ENCODE measurements around the gene APOC3. TPM values are rescaled to one million over a fixed set of nuclear protein-coding genes. Genes with fewer than 3 reads are reported as not detected.
"Not testable (repeated sequence)": the region's sequence is repeated elsewhere in the genome, so short reads cannot be mapped to it uniquely, and the experiment has no call there.

The APOC3 gene
- total and polyA plus RNA-seq, 7 experiments from 2014 or later, result not detected

DNA sequence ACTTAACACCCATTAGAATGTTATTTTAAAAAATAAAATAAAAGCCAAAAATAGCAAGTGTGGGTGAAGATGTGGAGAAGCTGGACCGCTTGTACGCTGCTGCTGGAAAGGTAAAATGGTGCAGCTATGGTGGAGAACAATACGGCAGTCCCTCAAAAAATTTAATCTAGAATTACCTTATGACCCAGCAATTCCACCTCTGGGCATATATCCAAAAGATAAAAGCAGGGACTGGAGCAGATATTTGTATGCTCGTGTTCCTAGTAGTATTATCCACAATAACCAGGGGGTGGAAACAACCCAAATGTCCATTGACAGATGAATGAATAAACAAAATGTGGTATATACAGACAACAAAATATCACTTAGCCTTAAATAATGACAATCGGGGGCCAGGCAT is 31.9 kb upstream of the APOC3 start:
- no peaks in the 10 kb centered on the region for H3K36me3 Mint-ChIP-seq
- H3K27me3 Mint-ChIP-seq, result peaks cover 0 to 30% (median 3%) of the 10 kb centered on the region in 5 donors
- Histone ChIP-seq H3K4me1 (ENCODE audit: control insufficient read depth in 2 of 2, insufficient read depth in 2 of 2, low read length in 2 of 2) (no peaks in the 10 kb centered on the region), H3K4me3 (ENCODE audit: low read length) (no peak overlapping the region), H3K27ac (ENCODE audit: low read depth, low read length) (no peak overlapping the region), H3K36me3 (ENCODE audit: control insufficient read depth in 2 of 3, insufficient read depth in 3 of 3, low read length in 3 of 3) (no peaks in the 10 kb centered on the region), H3K9me3 (ENCODE audit: control insufficient read depth in 2 of 3, low read length in 3 of 3) (no peaks in the 10 kb centered on the region), H3K27me3 (ENCODE audit: control insufficient read depth in 2 of 2, insufficient read depth in 2 of 2, low read length in 2 of 2) (no peaks in the 10 kb centered on the region)
- POLR2A ChIA-PET, result no interaction called here
- H3K4me3 Mint-ChIP-seq, result no peak overlapping the region
- H3K4me1 Mint-ChIP-seq, result peaks cover 0 to 5% (median 4%) of the 10 kb centered on the region in 7 donors
- intact Hi-C loops (cut with micrococcal nuclease), result no loop called here
- DNase-seq (no peak), ATAC-seq (no peak)
- no peaks in the 10 kb centered on the region for H3K9me3 Mint-ChIP-seq
- H3K27ac Mint-ChIP-seq, result no peak overlapping the region
- CTCF ChIA-PET, result interaction anchor here (1.8 kb wide), 1 partner anchor 308 kb away, joined by 4 read pairs; no protein-coding TSS in a partner anchor

DNA sequence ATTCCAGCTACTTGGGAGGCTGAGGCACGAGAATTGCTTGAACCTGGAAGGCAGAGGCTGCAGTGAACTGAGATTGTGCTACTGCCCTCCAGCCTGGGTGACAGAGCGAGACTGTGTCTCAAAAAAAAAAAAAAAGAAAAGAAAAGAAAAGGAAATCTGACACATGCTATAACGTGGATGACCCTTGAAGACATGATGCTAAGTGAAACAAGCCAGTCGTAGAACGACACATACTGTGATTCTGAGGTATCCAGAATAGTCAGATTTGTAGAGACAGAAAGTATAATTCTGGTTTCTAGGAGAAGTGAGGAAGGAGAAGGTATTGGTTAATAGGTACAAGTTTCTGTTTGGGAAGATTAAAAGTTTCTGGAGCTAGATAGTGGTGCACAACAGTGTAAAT is 31.3 kb upstream of the APOC3 start:
- Mint-ChIP-seq H3K27ac (peak overlapping the region in 1 of 9 donors; percentile 37), H3K36me3 (no peaks in the 10 kb centered on the region), H3K4me3 (no peak overlapping the region), H3K27me3 (peaks cover 0 to 31% (median 5%) of the 10 kb centered on the region in 5 donors), H3K4me1 (no peaks in the 10 kb centered on the region), H3K9me3 (no peaks in the 10 kb centered on the region)
- Histone ChIP-seq H3K4me1 (ENCODE audit: control insufficient read depth in 2 of 2, insufficient read depth in 2 of 2, low read length in 2 of 2) (no peaks in the 10 kb centered on the region), H3K4me3 (ENCODE audit: low read length) (no peak overlapping the region), H3K27ac (ENCODE audit: low read depth, low read length) (no peak overlapping the region), H3K27me3 (ENCODE audit: control insufficient read depth in 2 of 2, insufficient read depth in 2 of 2, low read length in 2 of 2) (no peaks in the 10 kb centered on the region), H3K36me3 (ENCODE audit: control insufficient read depth in 2 of 3, insufficient read depth in 3 of 3, low read length in 3 of 3) (no peaks in the 10 kb centered on the region), H3K9me3 (ENCODE audit: control insufficient read depth in 2 of 3, low read length in 3 of 3) (no peaks in the 10 kb centered on the region)
- intact Hi-C loops (cut with micrococcal nuclease), result no loop called here
- POLR2A ChIA-PET, result no interaction called here
- ATAC-seq, result no peak
- DNase-seq, result no peak
- CTCF ChIA-PET, result interaction anchor here (1.8 kb wide), 1 partner anchor 308 kb away, joined by 4 read pairs; no protein-coding TSS in a partner anchor

- ATAC-seq, result no peak
These were observed 29.1 kb upstream of the APOC3 start for GRCh38 chr11:116800610-116801009.

GRCh38 chr11:116801662-116802061 is 28.0 kb upstream of the APOC3 start:
- H3K27me3 ChIP-seq (ENCODE audit: control insufficient read depth in 2 of 2, insufficient read depth in 2 of 2, low read length in 2 of 2); DNase-seq; H3K36me3 ChIP-seq (ENCODE audit: control insufficient read depth in 2 of 3, insufficient read depth in 3 of 3, low read length in 3 of 3); H3K27ac Mint-ChIP-seq; POLR2A ChIA-PET; H3K4me1 ChIP-seq (ENCODE audit: control insufficient read depth in 2 of 2, insufficient read depth in 2 of 2, low read length in 2 of 2); ATAC-seq; H3K9me3 ChIP-seq (ENCODE audit: control insufficient read depth in 2 of 3, low read length in 3 of 3); intact Hi-C loops (cut with micrococcal nuclease); H3K36me3 Mint-ChIP-seq; H3K4me1 Mint-ChIP-seq; H3K9me3 Mint-ChIP-seq; H3K27ac ChIP-seq (ENCODE audit: low read depth, low read length); H3K4me3 Mint-ChIP-seq; H3K4me3 ChIP-seq (ENCODE audit: low read length): not testable (repeated sequence)
- CTCF ChIA-PET, result interaction anchor here (0.8 kb wide), 1 partner anchor 10 kb away, joined by 3 read pairs; the partner anchor contains the start of gene APOA5
- H3K27me3 Mint-ChIP-seq, result peaks cover 0 to 36% (median 5%) of the 10 kb centered on the region in 5 donors

More at GRCh38 chr11:116800610-116801009, 29.1 kb upstream of the APOC3 start:
- Mint-ChIP-seq H3K36me3 (no peaks in the 10 kb centered on the region), H3K4me1 (no peaks in the 10 kb centered on the region), H3K27me3 (peaks cover 0 to 36% (median 5%) of the 10 kb centered on the region in 5 donors), H3K9me3 (no peaks in the 10 kb centered on the region), H3K27ac (peak overlapping the region in 1 of 9 donors; percentile 29), H3K4me3 (no peak overlapping the region)
- CTCF ChIA-PET, result interaction anchor here (0.9 kb wide), 1 partner anchor 10 kb away, joined by 5 read pairs; the partner anchor contains the start of gene APOA5
- Histone ChIP-seq H3K27me3 (ENCODE audit: control insufficient read depth in 2 of 2, insufficient read depth in 2 of 2, low read length in 2 of 2) (no peaks in the 10 kb centered on the region), H3K27ac (ENCODE audit: low read depth, low read length) (no peak overlapping the region), H3K4me1 (ENCODE audit: control insufficient read depth in 2 of 2, insufficient read depth in 2 of 2, low read length in 2 of 2) (no peaks in the 10 kb centered on the region), H3K36me3 (ENCODE audit: control insufficient read depth in 2 of 3, insufficient read depth in 3 of 3, low read length in 3 of 3) (no peaks in the 10 kb centered on the region), H3K4me3 (ENCODE audit: low read length) (no peak overlapping the region), H3K9me3 (ENCODE audit: control insufficient read depth in 2 of 3, low read length in 3 of 3) (no peaks in the 10 kb centered on the region)
- intact Hi-C loops (cut with micrococcal nuclease), result no loop called here
- POLR2A ChIA-PET, result no interaction called here
- DNase-seq, result no peak

DNA sequence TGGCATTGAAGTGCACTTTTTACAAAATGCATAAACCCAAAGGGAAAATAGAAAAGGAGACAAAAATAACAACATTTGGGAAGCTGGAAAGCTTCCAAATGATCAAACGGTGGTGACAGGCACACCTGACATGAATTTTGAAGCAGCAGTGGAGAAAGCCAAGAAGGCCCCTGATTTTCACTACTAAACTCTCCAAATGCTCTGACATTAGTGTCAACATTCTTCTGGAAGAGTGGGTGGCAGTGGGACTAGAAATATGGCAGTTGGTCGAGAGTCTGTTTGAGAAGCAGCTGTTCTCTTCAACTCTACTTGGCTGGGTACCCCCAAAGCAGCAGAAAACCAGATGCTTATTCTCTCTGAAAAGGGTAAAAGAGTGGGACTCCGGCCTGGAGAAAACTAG is 25.7 kb upstream of the APOC3 start:
- Histone ChIP-seq H3K27ac (ENCODE audit: low read depth, low read length) (no peak overlapping the region), H3K27me3 (ENCODE audit: control insufficient read depth in 2 of 2, insufficient read depth in 2 of 2, low read length in 2 of 2) (no peaks in the 10 kb centered on the region), H3K9me3 (ENCODE audit: control insufficient read depth in 2 of 3, low read length in 3 of 3) (no peaks in the 10 kb centered on the region), H3K4me1 (ENCODE audit: control insufficient read depth in 2 of 2, insufficient read depth in 2 of 2, low read length in 2 of 2) (no peaks in the 10 kb centered on the region), H3K4me3 (ENCODE audit: low read length) (no peak overlapping the region), H3K36me3 (ENCODE audit: control insufficient read depth in 2 of 3, insufficient read depth in 3 of 3, low read length in 3 of 3) (no peaks in the 10 kb centered on the region)
- no peak for ATAC-seq
- no peaks in the 10 kb centered on the region for H3K36me3 Mint-ChIP-seq
- CTCF ChIA-PET, result no interaction called here
- POLR2A ChIA-PET, result no interaction called here
- H3K27me3 Mint-ChIP-seq, result peaks cover 0 to 32% (median 5%) of the 10 kb centered on the region in 5 donors
- peak overlapping the region in 1 of 9 donors; percentile 45 for H3K27ac Mint-ChIP-seq
- no peak for DNase-seq
- no peaks in the 10 kb centered on the region for H3K9me3 Mint-ChIP-seq
- H3K4me3 Mint-ChIP-seq, result no peak overlapping the region
- no peaks in the 10 kb centered on the region for H3K4me1 Mint-ChIP-seq
- intact Hi-C loops (cut with micrococcal nuclease), result no loop called here

DNA sequence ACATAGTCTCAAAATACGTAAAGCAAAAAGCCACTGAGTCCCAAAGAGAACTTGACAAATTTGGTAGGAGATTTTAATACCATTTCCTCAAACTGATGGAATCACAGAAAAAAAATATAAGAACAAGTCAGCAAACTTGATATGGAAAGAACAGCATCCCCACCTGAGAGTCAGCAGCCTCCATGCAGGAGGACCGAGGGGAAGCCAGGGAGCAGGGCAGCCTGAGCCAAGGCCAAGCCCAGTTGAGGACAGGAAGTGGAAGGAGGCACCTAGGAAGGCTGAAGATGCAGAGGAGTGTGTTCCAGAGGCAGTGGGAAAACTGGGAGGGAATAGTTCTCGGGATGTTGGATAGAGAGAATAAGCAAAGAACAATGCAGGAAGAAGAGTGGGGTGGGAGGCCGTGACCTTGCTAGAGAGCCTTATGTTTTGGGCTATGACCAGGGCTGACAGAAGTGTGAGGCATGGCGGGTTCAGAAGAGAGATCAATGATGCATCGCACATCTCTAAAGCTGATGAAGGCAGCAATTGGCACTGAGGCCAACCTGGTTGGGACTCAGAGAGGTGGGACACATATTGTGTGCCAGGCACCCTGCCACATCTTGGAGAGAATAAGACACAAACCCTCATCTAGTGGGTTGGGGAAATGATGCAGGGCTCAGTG is 22.0 kb upstream of the APOC3 start:
- H3K27ac ChIP-seq (ENCODE audit: low read depth, low read length), result no peak overlapping the region
- H3K27me3 ChIP-seq (ENCODE audit: control insufficient read depth in 2 of 2, insufficient read depth in 2 of 2, low read length in 2 of 2), result no peaks in the 10 kb centered on the region
- no peaks in the 10 kb centered on the region for H3K4me1 Mint-ChIP-seq
- ATAC-seq (no peak), DNase-seq (no peak)
- H3K36me3 ChIP-seq (ENCODE audit: control insufficient read depth in 2 of 3, insufficient read depth in 3 of 3, low read length in 3 of 3), result no peaks in the 10 kb centered on the region
- no peaks in the 10 kb centered on the region for H3K36me3 Mint-ChIP-seq
- H3K4me1 ChIP-seq (ENCODE audit: control insufficient read depth in 2 of 2, insufficient read depth in 2 of 2, low read length in 2 of 2), result no peaks in the 10 kb centered on the region
- H3K27ac Mint-ChIP-seq, result peak overlapping the region in 1 of 9 donors; percentile 49
- H3K27me3 Mint-ChIP-seq, result peaks cover 0 to 18% (median 0%) of the 10 kb centered on the region in 5 donors
- H3K4me3 ChIP-seq (ENCODE audit: low read length), result no peak overlapping the region
- intact Hi-C loops (cut with micrococcal nuclease), result no loop called here
- no peak overlapping the region for H3K4me3 Mint-ChIP-seq
- no peaks in the 10 kb centered on the region for H3K9me3 ChIP-seq (ENCODE audit: control insufficient read depth in 2 of 3, low read length in 3 of 3)
- POLR2A ChIA-PET, result no interaction called here
- CTCF ChIA-PET, result no interaction called here
- no peaks in the 10 kb centered on the region for H3K9me3 Mint-ChIP-seq

All from naive thymus-derived CD4-positive, alpha-beta T cell (primary cell).